Nucleus accumbens (tissue), 56 donors: Measurements from ENCODE around the gene RPTOR.
"Not testable (repeated sequence)": the region's sequence is repeated elsewhere in the genome, so short reads cannot be mapped to it uniquely, and the experiment has no call there.

Source experiments
- DNase-seq, 56 donors: peaks; one replicate each; lab custom pipeline; 2025; lab: John Stamatoyannopoulos, UW

RPTOR gene

DNA sequence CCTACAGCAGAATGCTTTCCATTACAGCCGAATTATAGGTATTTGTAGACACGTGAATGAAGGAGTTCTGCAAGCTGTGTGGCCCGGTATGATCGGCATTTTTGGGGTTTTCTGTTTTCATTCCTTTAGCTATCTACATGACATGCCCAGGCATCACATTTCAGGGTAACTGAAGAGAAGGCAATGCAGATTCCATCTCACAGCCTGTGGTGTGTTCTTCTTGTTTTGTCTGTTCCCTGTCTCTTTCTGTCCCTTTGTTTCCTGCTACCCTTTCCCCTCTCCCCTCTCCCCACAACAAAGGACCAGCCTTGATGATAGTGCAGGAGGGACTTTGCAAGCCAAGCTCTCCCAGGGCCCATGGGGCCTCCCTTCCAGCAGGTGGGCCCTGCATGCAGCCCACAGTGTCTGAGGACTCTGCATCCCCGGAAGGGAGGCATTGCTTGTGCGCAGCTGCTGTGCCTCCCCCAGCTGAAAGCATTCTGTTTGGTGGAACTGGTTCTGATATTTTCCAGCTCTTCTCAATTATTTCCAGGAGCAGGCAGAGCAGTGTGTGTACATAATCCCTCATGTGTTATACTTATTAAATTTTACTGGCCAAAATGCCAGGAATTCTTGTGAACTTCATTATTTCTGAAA is 207.4 kb downstream of the RPTOR start:
- peak in 4 of 56 donors; percentile 22 to 57 (median 46) for DNase-seq

DNA sequence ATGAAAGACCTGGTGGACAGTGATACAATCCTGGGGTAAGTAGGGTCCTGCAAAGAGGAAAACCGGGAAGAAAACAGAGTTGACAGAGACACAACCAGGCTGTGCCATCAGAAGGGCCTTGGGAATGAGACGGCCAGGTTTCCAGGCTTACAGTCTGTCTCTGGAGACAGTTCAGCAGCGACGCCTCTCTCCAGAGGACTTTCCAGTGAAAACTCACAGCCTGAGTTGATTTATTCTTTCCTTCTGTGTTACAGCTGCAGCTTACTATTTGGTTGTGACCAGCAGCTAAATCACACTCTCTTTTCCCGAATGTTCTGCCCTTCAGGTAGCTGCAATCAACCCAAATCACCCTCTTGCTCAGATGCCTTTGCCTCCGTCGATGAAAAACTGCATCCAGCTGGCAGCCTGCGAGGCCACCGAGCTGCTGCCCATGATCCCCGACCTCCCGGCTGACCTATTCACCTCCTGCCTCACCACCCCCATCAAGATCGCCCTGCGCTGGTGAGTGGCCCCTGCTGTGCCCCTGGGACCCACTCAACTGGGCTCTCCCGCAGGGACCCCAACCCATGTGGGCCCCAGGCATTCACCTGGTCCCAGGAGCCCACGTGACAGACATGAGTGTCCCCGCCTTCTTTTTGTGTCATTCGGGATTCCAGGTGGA is 209.2 kb downstream of the RPTOR start:
- DNase-seq, result no peak

DNA sequence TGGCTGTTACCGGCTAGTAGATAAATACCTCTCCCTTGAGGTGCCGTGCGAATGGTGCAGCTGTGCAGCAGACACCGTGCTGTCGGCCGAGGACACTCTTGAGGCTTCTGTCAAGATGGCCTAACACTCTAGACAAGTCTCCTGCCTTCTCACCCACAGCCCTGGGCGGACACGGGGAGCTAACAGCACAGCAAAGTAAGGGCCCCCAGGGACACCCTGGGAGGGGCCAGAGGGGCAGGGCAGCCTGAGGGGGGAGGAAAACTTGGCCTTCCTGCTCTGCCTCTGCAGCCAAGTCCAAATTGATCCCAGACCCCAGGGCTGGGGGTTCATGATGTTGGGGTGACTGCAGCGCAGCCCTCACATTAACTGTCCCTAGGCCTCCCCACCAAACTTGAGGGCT is 210.2 kb downstream of the RPTOR start:
- DNase-seq, result no peak

DNA sequence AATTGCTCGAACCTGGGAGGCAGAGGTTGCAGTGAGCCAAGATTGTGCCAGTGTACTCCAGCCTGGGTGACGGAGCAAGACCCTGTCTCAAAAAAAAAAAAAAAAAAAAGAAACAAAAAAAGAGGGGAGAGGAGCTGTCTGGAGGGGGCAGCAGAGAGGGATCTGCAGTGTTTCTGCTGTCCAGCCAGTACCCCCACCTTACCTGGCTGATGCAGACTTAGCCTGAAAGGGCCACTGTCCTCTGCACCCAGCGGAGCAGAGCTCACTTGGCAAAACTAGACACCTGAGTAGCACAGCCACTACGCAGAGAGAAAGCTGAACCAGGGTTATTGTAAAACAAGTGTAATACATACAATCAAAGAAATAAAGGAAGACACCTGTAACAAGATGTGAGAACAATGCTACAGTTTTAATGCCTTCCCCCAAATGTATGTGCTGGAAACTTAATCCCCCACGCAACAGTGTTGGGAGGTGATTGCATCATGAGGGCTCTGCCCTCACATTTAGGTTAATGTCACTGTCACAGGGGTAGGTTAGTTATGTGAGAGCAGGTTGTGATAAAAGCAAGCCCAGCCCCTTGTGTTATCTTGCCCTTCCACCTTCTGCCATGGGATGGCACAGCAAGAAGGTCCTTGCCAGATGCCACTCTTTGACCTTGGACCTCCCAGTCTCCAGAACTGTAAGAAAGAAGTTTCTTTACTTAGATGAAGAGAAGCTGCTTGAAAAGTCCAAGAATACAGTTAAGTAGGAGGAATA is 211.2 kb downstream of the RPTOR start:
- no peak for DNase-seq

DNA sequence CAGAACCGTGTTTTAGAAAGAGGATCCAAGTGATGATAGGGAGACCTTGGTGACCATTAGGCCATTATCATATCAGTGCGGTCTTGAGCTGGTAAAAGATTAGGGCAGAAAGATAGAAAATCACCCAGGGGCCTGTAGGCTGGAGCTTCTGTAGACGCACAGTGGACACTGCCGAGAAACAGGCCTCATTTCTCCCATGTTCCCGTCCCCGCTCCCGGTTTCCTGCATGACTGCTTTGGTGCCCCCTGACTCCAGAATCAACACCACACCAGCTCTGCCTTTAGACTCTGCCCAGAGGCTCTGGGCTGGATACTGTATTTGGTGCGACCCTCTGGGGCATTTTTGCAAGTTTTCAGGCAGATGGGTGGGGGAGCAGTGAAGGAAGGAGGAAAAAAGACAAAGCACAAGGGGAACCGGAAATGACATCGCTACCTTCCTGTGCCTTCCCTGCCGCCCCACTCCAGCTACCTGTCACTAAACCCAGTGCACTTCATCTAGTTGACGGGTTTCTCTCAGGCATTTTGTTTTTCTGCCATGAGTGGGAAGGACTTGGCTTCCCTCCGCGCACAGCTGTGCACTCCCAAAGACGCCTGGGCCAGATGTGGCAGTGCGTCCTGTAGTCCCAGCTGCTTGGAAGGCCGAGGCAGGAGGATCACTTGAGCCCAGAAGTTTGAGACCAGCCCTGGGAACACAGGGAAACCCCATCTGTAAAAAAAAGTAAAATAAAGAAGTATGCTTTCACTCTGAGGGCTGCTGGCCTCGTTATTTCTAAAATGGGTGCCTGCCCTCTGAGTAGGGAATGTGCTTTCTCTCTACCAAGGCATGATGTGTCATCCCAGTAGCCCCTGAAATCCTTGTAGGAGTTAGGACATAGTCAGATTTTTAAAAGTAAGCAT is 214.1 kb downstream of the RPTOR start:
- peak in 1 of 56 donors; percentile 14 for DNase-seq

DNA sequence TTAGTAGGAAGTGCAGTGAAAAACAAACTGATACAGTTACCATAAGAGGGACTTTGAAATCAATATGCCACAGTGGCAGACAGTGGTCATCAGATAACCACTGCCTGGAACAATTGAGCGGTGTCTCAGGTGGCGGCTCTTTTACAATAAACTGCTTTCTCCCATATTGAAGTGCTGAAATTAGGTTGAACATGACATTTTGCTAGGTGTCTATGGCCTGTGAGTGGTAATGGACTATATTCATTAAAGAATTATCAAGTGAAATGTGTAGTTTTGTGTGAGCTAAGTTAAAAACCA is 214.7 kb downstream of the RPTOR start:
- DNase-seq, result no peak

DNA sequence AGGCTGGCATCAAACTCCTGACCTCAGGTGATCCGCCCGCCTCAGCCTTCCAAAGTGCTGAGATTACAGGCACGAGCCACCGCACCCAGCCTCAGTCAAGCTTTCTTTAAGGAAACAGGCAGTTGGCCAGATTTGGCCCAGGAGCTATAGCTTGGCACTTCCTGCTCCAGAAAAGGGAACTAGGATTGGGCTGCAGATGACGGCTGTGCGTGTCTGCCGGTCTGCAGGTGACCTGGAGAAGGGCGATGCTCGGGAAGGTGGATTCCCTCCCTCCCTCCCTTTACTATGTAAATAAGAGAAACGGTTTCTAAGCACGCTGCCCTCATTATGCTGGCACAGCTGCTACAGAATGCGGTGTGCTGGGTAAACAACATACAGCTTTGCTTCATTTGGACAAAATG is 215.9 kb downstream of the RPTOR start:
- DNase-seq, result no peak

DNA sequence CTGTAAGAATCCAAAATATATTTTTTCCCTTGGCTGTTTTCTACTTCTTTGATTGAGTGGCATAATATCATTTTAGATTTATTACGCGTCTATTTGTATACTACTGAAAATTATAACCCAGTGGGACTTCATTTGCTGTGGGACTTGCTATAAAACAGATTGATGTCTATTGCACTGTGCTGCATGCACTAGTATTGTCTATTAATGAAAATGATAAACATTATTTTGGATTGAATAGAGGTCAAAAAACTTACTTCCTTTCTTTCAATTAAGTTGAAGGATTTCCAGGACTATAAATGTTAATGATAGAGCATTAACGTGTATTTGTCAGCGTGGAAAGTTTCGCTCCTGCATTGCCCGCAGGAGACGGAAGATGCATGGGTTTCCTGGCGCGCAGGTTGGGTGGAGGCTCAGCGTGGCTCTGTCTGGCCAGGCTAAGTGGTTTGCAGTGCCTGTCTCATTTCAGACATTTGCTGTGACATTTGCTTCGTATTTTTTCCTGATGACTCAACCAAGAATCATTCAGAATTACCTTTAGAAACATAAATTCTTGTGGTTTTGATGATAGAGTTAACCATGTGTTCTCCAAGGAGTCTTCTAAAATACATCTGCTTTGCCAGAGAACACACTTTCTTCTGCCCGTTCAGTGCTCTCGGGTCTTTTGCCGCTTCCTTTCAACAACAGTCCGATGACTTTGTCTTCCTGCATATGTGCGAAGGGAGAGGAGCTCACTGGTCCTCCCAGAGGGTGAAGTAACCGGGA is 216.7 kb downstream of the RPTOR start:
- no peak for DNase-seq

DNA sequence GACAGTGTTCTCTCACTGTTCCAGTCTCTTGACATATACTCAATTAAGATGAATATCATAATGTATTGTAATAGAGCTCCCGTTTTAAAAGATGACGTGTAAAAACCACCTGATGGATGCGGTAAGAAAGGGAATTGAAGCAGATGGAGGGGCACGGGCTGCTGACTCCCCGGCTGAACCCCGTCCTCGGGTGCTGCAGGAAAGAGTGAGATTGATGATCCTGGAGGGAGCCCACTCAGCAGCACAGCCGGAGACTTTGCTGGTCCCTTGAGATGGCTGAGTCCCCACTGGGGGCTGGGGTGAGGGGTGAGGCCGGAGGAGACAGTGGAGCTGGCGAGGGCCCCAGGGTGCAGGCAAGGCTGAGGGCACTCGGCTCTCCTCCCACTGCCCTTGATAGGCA is 217.4 kb downstream of the RPTOR start:
- DNase-seq, result no peak

DNA sequence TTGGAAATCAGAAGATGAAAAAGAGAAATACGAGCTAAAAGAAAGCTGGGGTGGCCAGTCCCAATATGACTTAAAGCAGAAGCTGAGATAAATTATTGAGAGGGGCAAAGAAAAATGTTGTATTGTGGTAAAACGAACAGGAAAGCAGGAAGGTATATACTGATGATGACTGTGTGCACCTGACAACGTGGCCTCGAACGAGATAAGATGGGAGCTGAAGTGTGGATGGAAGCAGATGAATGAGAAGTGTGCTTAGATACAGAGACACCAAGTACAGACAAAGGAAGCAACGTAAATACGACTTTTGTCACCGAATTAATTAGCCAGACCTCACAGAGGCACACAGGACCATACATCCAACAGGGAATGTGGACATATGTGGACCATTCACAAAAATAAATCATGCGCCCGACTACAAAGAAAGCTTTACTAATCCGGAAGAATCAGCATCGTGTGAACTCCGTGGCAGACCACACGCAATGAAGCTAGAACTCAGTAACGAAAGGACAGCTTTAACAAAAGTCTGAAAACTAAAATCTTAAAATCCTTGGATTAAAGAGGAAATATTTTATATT is 218.7 kb downstream of the RPTOR start:
- no peak for DNase-seq

DNA sequence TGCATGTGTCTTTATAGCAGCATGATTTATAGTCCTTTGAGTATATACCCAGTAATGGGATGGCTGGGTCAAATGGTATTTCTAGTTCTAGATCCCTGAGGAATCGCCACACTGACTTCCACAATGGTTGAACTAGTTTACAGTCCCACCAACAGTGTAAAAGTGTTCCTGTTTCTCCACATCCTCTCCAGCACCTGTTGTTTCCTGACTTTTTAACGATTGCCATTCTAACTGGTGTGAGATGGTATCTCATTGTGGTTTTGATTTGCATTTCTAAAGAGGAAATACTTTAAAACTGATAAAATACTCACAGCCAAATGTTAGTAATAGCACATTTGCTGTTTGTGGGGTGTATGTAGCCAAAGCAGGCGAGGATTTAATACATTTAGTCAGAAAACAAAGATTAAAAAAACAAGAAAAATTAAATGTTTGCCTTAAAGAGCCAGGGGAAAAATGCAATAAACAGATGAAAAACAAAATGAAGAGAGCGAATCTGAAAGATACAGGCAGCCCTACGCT is 220.0 kb downstream of the RPTOR start:
- not testable (repeated sequence) for DNase-seq

DNA sequence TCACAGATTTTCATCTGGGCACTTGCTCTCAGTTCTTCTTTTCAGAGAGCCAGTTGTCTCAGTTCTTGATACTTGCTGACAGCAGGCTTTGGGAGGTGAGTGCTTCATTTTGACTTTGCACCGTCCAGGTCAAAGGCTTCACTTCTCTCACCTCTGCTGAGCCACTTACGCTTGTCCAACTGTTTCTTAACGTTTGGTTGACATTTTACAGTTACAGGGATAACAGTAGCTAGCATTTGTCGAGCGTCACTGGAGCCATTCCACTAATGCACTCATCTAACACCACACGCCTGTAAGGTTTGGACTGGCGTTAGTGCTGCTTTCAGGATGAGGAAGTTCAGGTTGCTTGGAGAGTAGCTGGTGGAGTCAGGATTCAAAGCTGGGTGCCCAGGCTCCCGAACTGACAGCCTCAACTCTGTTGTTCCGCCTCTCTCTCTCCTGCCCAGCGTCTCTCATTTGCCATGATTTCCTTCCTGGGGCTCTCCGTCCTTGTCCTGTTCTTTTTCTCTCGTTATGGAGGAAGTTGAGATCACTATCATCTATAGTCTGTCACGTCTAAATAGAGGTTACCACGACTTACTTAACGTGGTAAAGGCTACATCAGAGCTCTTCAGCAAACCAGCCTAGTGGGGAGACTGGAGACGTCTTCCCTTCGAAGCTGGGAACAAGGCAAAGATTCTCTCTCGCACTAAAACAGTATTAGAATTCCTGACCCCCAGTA is 220.8 kb downstream of the RPTOR start:
- DNase-seq, result no peak

DNA sequence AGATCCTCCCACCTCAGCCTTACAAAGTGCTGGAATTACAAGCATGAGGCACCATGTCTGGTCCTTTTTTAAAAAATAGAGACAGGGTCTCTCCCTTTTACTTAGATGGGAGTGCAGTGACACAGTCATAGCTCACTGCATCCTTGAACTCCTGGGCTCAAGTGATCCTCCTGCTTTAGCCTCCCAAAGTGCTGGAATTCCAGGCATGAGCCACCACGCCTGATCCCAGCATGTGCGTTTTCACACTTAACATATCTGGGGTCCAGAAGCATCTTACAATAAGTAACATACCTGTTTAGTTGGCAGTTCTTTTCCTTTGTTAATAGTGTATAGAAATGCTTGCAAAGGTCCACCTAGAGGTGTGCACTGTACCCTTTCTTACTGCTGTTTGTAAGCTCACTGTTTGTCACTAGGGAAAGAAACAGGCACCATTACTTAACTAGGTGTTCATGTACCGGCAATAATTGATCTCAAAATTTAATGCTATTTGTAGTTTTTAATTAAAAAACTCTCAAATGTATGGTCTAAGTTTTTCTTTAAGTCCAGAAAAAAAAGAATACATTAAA is 221.7 kb downstream of the RPTOR start:
- no peak for DNase-seq

DNA sequence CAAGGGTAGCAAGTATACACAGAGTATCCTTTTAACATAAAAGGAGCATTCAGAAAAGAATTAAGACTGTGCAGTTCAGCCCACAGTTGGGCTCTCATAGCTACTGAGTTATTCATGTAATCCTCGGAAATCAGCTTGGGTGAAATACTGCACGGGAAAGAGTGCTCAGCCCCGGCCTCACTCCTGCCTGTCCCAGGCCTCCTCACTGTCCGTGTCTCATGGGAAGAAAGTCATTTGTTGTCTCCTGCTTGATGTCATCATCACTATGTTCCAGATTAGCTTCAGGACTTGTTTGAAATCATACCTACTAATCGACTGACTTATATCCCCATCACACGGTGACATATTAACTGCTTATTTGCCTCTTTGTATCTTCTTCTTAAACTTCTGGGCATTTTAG is 223.8 kb downstream of the RPTOR start:
- no peak for DNase-seq

DNA sequence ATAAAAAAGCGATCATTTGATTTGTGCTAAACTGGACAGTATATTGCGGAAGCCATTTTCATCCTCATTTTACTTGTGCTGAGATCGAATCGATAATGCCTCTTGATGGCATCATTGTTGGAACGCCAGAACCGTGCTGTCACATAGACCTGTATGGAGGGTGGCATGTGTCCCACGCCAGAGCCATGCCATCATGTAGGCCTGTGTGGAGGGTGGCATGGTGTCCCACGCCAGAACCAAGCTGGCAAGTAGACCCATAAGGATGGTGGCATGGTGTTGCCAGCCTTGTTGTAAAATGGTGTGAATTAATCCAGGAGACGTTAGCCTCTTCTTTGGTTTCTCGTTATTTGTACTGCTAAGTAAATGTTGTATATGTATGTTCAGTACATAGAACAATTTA is 224.3 kb downstream of the RPTOR start:
- no peak for DNase-seq

DNA sequence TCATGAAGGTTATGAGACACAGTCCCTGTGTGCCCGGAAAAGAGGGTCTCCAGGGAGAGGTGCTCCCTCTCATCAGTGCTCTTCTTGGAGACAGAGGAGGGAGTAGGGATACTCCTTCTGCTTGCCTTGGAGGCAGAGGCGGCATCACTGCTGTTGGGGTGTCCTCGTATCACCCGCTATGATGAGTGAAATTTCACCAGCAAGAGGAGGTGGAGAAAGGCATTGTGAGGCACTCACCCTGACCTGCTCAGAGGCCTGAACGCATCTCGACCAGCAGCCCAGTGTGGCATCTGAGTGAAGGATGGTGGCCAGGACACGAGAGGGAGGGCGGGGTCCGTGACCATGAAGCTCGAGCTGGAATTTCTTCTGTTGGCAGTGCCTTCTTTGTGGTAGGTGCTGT is 224.9 kb downstream of the RPTOR start:
- DNase-seq, result no peak

DNA sequence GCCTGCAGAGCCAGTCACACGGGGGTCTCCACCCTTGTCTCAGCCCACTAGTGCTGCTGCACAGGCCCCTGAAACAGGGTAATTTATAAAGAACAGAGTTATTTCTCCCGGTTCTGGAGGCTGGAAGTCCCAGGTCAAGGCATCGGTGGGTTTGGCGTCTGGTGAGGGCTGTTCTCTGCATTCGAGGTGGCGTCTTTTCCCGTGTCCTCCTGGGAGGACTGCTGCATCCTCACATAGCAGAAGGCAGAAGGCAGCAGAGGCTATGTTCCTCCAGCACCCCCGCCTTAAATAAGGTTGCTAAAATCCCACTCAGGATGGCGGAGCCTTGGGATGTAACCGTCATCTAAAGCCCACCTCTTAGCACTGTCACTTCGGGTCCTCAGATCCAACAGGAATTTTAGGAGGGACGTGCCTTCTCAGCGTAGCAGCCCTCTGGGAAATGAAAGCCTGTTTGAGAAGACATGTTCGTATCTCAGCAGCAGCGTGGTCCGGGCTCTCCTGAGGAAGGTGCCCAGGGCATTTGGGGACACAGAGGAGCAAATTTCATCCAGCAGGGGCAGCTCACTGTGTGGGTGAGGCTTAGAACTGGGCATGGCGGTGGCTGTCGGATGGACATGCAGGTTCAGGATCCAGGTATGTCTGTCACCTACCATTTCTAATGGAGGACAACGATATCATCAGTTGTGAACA is 225.4 kb downstream of the RPTOR start:
- DNase-seq, result no peak
